Measurements from ENCODE around the gene MBD3L2B.

The MBD3L2B gene

GRCh38 chr19:7010722-7011593 is 10.3 kb downstream of the MBD3L2B start:
- DNase-seq, result no peak

- DNase-seq, result no peak
Measured at GRCh38 chr19:7007859-7008258, 13.4 kb downstream of the MBD3L2B start.

- DNase-seq, result no peak
Measured at GRCh38 chr19:7006135-7006704, 15.0 kb downstream of the MBD3L2B start.

GRCh38 chr19:7004313-7004931 is 16.8 kb downstream of the MBD3L2B start:
- DNase-seq, result no peak

- no peak for DNase-seq
Measured at GRCh38 chr19:7000816-7001215, 20.4 kb downstream of the MBD3L2B start.

- DNase-seq, result no peak
Measured at GRCh38 chr19:7000333-7000732, 20.9 kb downstream of the MBD3L2B start.

- DNase-seq, result no peak
Measured at GRCh38 chr19:6999933-7000332, 21.3 kb downstream of the MBD3L2B start.

GRCh38 chr19:6997679-6998445 is 23.4 kb downstream of the MBD3L2B start:
- no peak for DNase-seq

GRCh38 chr19:6996810-6997209 is 24.4 kb downstream of the MBD3L2B start:
- no peak for DNase-seq

GRCh38 chr19:6995054-6995453 is 26.2 kb downstream of the MBD3L2B start:
- no peak for DNase-seq

- DNase-seq, result no peak
Measured at GRCh38 chr19:6988257-6988656, 33.0 kb downstream of the MBD3L2B start.

GRCh38 chr19:6987850-6988249 is 33.4 kb downstream of the MBD3L2B start:
- DNase-seq, result no peak

- DNase-seq, result no peak
Measured at GRCh38 chr19:6983448-6983847, 37.8 kb downstream of the MBD3L2B start.

- DNase-seq, result no peak
Measured at GRCh38 chr19:6979399-6979798, 41.8 kb downstream of the MBD3L2B start.

- no peak for DNase-seq
Measured at GRCh38 chr19:6976197-6976596, 45.0 kb downstream of the MBD3L2B start.

GRCh38 chr19:6971366-6971765 is 49.9 kb downstream of the MBD3L2B start:
- DNase-seq, result no peak

- DNase-seq, result no peak
Measured at GRCh38 chr19:6970443-6970842, 50.8 kb downstream of the MBD3L2B start.

GRCh38 chr19:6970021-6970420 is 51.2 kb downstream of the MBD3L2B start:
- DNase-seq, result no peak

GRCh38 chr19:6969490-6969889 is 51.7 kb downstream of the MBD3L2B start:
- DNase-seq, result no peak
